ENCODE measurements around the gene JAZF1.

DNA sequence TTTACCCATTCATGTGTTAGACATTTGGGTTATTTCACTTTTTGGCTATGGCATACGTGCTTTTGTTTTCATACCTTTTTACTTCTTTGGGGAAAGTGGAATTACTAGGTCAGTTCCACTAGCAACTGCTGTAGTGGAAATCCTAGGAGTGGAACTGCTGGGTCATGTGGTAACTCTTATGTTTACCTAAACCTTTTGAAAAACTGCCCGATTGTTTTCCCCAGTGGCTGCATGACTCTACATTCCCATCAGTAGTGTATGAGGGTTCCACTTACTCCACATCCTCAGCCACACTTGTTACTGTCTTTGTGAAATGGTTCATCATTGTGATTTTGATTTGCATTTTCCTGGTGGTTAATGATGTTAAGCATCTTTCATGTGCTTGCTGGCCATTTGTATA is 358.4 kb downstream of the JAZF1 start:
- TF ChIP-seq ZC3H10 (CRISPR knock-in tag; IDR thresholded peaks at IDR 0.05) (no peak), SNAI2 (CRISPR knock-in tag; IDR thresholded peaks at IDR 0.05) (no peak), ZFP3 (CRISPR knock-in tag; IDR thresholded peaks at IDR 0.05) (no peak), PPARA (CRISPR knock-in tag; IDR thresholded peaks at IDR 0.05; ENCODE audit: borderline replicate concordance) (no peak), GLIS3 (CRISPR knock-in tag; IDR thresholded peaks at IDR 0.05) (no peak)
- TF ChIP-seq, protein P1, sequence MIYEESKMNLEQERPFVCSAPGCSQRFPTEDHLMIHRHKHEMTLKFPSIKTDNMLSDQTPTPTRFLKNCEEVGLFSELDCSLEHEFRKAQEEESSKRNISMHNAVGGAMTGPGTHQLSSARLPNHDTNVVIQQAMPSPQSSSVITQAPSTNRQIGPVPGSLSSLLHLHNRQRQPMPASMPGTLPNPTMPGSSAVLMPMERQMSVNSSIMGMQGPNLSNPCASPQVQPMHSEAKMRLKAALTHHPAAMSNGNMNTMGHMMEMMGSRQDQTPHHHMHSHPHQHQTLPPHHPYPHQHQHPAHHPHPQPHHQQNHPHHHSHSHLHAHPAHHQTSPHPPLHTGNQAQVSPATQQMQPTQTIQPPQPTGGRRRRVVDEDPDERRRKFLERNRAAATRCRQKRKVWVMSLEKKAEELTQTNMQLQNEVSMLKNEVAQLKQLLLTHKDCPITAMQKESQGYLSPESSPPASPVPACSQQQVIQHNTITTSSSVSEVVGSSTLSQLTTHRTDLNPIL (CRISPR knock-in tag; IDR thresholded peaks at IDR 0.05; ENCODE audit: low read depth) = no peak
- TF ChIP-seq, protein P2, sequence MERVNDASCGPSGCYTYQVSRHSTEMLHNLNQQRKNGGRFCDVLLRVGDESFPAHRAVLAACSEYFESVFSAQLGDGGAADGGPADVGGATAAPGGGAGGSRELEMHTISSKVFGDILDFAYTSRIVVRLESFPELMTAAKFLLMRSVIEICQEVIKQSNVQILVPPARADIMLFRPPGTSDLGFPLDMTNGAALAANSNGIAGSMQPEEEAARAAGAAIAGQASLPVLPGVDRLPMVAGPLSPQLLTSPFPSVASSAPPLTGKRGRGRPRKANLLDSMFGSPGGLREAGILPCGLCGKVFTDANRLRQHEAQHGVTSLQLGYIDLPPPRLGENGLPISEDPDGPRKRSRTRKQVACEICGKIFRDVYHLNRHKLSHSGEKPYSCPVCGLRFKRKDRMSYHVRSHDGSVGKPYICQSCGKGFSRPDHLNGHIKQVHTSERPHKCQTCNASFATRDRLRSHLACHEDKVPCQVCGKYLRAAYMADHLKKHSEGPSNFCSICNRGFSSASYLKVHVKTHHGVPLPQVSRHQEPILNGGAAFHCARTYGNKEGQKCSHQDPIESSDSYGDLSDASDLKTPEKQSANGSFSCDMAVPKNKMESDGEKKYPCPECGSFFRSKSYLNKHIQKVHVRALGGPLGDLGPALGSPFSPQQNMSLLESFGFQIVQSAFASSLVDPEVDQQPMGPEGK (CRISPR knock-in tag; IDR thresholded peaks at IDR 0.05; ENCODE audit: borderline replicate concordance) = no peak
- TF ChIP-seq, protein P3, sequence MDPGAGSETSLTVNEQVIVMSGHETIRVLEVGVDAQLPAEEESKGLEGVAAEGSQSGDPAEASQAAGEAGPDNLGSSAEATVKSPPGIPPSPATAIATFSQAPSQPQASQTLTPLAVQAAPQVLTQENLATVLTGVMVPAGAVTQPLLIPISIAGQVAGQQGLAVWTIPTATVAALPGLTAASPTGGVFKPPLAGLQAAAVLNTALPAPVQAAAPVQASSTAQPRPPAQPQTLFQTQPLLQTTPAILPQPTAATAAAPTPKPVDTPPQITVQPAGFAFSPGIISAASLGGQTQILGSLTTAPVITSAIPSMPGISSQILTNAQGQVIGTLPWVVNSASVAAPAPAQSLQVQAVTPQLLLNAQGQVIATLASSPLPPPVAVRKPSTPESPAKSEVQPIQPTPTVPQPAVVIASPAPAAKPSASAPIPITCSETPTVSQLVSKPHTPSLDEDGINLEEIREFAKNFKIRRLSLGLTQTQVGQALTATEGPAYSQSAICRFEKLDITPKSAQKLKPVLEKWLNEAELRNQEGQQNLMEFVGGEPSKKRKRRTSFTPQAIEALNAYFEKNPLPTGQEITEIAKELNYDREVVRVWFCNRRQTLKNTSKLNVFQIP (CRISPR knock-in tag; IDR thresholded peaks at IDR 0.05; ENCODE audit: borderline replicate concordance, low read depth) = no peak
- TF ChIP-seq, protein P4, sequence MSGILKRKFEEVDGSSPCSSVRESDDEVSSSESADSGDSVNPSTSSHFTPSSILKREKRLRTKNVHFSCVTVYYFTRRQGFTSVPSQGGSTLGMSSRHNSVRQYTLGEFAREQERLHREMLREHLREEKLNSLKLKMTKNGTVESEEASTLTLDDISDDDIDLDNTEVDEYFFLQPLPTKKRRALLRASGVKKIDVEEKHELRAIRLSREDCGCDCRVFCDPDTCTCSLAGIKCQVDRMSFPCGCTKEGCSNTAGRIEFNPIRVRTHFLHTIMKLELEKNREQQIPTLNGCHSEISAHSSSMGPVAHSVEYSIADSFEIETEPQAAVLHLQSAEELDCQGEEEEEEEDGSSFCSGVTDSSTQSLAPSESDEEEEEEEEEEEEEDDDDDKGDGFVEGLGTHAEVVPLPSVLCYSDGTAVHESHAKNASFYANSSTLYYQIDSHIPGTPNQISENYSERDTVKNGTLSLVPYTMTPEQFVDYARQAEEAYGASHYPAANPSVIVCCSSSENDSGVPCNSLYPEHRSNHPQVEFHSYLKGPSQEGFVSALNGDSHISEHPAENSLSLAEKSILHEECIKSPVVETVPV (CRISPR knock-in tag; IDR thresholded peaks at IDR 0.05) = no peak
